SK-N-SH (cell line): ENCODE results near the gene EEFSEC. TPM values are rescaled to one million over a fixed set of nuclear protein-coding genes. Genes with fewer than 3 reads are reported as not detected.

Experiments used
- CTCF ChIA-PET: fragments of 300-600, 350-600 bp; formaldehyde crosslinking; extraction: SDS; loops from one replicate; lab custom pipeline; 2021; lab: Yijun Ruan, JAX
- POLR2A ChIA-PET: fragments of 350-600 bp; sonication (Branson Sonifier 250); formaldehyde crosslinking; extraction: SDS; loops from one replicate; lab custom pipeline; 2020; ENCODE audit warnings: antibody characterized with exemption, inconsistent platforms; lab: Yijun Ruan, JAX
- DNase-seq: peaks from one replicate; pipeline ENCODE4 v3.0.0; 2012
- H2AFZ ChIP-seq: fragments of 200-600 bp; sonication (generic); 2 replicates; pipeline ENCODE4 v1.8.1; 2016; ENCODE audit warnings: antibody characterized with exemption, mild to moderate bottlenecking, low read depth
- H3F3A ChIP-seq: fragments of 200-600 bp; sonication (generic); replicated peaks from 2 replicates; pipeline ENCODE3; 2016; ENCODE audit warnings: antibody characterized with exemption, mild to moderate bottlenecking; ENCODE audit not compliant: insufficient read depth
- H3K27ac ChIP-seq, 2 experiments: fragments of 200-500 bp in 1 of 2; fragments of 200-600 bp in 1 of 2; sonication (Bioruptor generic) in 1 of 2; sonication (generic), shearing (Covaris generic) in 1 of 2; 2 replicates each; pipeline versions ENCODE4 v1.5.1 to v1.6.1; 2014 to 2016; ENCODE audit warnings: low read depth in 2 of 2, inconsistent platforms in 1 of 2, low read length in 1 of 2, mild to moderate bottlenecking in 1 of 2, mixed read lengths in 1 of 2
- H3K27me3 ChIP-seq: fragments of 200-600 bp; sonication (generic), shearing (Covaris generic); 2 replicates; pipeline ENCODE4 v1.6.1; 2016; ENCODE audit warnings: mixed run types; ENCODE audit not compliant: insufficient read depth
- H3K36me3 ChIP-seq, 2 experiments: fragments of 200-500 bp in 1 of 2; fragments of 200-600 bp in 1 of 2; sonication (Bioruptor generic) in 1 of 2; sonication (generic) in 1 of 2; replicated peaks in 1 of 2; 2 replicates each; pipeline versions ENCODE3 to v1.5.1; 2014 to 2016; ENCODE audit warnings: low read length in 1 of 2, mild to moderate bottlenecking in 1 of 2; ENCODE audit not compliant: insufficient read depth in 2 of 2, control insufficient read depth in 1 of 2
- H3K4me1 ChIP-seq, 2 experiments: fragments of 200-500 bp in 1 of 2; fragments of 200-600 bp in 1 of 2; sonication (Bioruptor generic) in 1 of 2; sonication (generic), shearing (Covaris generic) in 1 of 2; 2 replicates each; pipeline versions ENCODE4 v1.5.1 to v1.6.1; 2014 to 2016; ENCODE audit warnings: low read depth in 1 of 2, low read length in 1 of 2, mixed run types in 1 of 2; ENCODE audit not compliant: insufficient read depth in 2 of 2, control insufficient read depth in 1 of 2
- H3K4me2 ChIP-seq: fragments of 200-600 bp; sonication (generic), shearing (Covaris generic); 2 replicates; pipeline ENCODE4 v1.6.1; 2017; ENCODE audit warnings: mixed run types
- H3K4me3 ChIP-seq, 2 experiments: fragments of 200-500 bp in 1 of 2; fragments of 200-600 bp in 1 of 2; sonication (Bioruptor generic) in 1 of 2; sonication (generic), shearing (Covaris generic) in 1 of 2; 2 replicates each; pipeline versions ENCODE4 v1.5.1 to v1.8.1; 2014 to 2016; ENCODE audit warnings: low read depth in 2 of 2, inconsistent platforms in 1 of 2, low read length in 1 of 2, mild to moderate bottlenecking in 1 of 2, mixed read lengths in 1 of 2, moderate library complexity in 1 of 2
- H3K79me2 ChIP-seq: fragments of 200-600 bp; sonication (generic); 2 replicates; pipeline ENCODE4 v1.8.1; 2017; ENCODE audit warnings: mild to moderate bottlenecking; ENCODE audit not compliant: insufficient read depth
- H3K9ac ChIP-seq: fragments of 200-600 bp; sonication (generic); 2 replicates; pipeline ENCODE4 v1.6.1; 2017; ENCODE audit warnings: mixed run types
- H3K9me2 ChIP-seq: fragments of 200-600 bp; sonication (generic); 2 replicates; pipeline ENCODE4 v1.6.1; 2017; ENCODE audit warnings: mixed run types
- H3K9me3 ChIP-seq: fragments of 200-600 bp; sonication (generic); 2 replicates; pipeline ENCODE4 v1.6.1; 2017; ENCODE audit warnings: mixed run types, mild to moderate bottlenecking, moderate library complexity
- H4K20me1 ChIP-seq: fragments of 200-600 bp; sonication (generic); 2 replicates; pipeline ENCODE4 v1.6.1; 2017; ENCODE audit warnings: mild to moderate bottlenecking, mixed run types; ENCODE audit not compliant: insufficient read depth
- CTCF ChIP-seq: fragments of 200-600 bp; sonication (generic); IDR thresholded peaks from 2 replicates; pipeline ENCODE4 v1.6.1; 2017; ENCODE audit warnings: antibody characterized with exemption, mild to moderate bottlenecking, moderate library complexity
- EZH2phosphoT487 ChIP-seq: fragments of 200-600 bp; sonication (generic); IDR thresholded peaks from 2 replicates; pipeline ENCODE4 v1.6.1; 2017; ENCODE audit warnings: low read depth, mixed run types, mild to moderate bottlenecking, antibody characterized with exemption, moderate library complexity, borderline replicate concordance
- FOXJ3 ChIP-seq: sonication (generic); formaldehyde crosslinking; IDR thresholded peaks from 2 replicates; pipeline ENCODE4 v1.5.1; 2020; ENCODE audit warnings: mild to moderate bottlenecking, missing genetic modification reagents
- GATA2 ChIP-seq: sonication (generic); formaldehyde crosslinking; IDR thresholded peaks from 2 replicates; pipeline ENCODE4 v1.5.0; 2020; ENCODE audit warnings: mild to moderate bottlenecking, missing genetic modification reagents
- IRF3 ChIP-seq: fragments of 150-350 bp; IDR thresholded peaks from 2 replicates; pipeline ENCODE4 v1.6.1; 2016; ENCODE audit warnings: mild to moderate bottlenecking, low read depth, low read length
- JUND ChIP-seq: IDR thresholded peaks from 2 replicates; pipeline ENCODE4 v1.4.0; 2012
- MAX ChIP-seq: IDR thresholded peaks from 2 replicates; pipeline ENCODE4 v1.4.0; 2012; ENCODE audit warnings: low read depth
- MEF2A ChIP-seq: IDR thresholded peaks from 2 replicates; pipeline ENCODE4 v1.4.0; 2012; ENCODE audit warnings: low read depth, borderline replicate concordance
- NFIC ChIP-seq: IDR thresholded peaks from 2 replicates; pipeline ENCODE4 v1.4.0; 2012; ENCODE audit warnings: borderline replicate concordance
- POLR2AphosphoS5 ChIP-seq: IDR thresholded peaks from 2 replicates; pipeline ENCODE4 v1.6.1; 2012; ENCODE audit warnings: low read depth, low read length
- RAD21 ChIP-seq: IDR thresholded peaks from 2 replicates; pipeline ENCODE4 v1.6.1; 2012; ENCODE audit warnings: mild to moderate bottlenecking, low read length
- RXRA ChIP-seq: IDR thresholded peaks from 2 replicates; pipeline ENCODE4 v1.4.0; 2012; ENCODE audit warnings: low read depth, mild to moderate bottlenecking, borderline replicate concordance
- SMC3 ChIP-seq: IDR thresholded peaks from 2 replicates; pipeline ENCODE4 v1.6.1; 2012; ENCODE audit warnings: low read depth, low read length, improper control_type of control experiment
- TEAD4 ChIP-seq: IDR thresholded peaks from 2 replicates; pipeline ENCODE4 v1.4.0; 2012; ENCODE audit warnings: mild to moderate bottlenecking, borderline replicate concordance; ENCODE audit not compliant: insufficient read depth
- USF1 ChIP-seq: IDR thresholded peaks from 2 replicates; pipeline ENCODE4 v1.4.0; 2012; ENCODE audit warnings: low read depth, borderline replicate concordance
- WGBS: methylation state at CpG from one replicate; pipeline ENCODE4 v1.1.6; 2017; ENCODE audit warnings: low lambda C conversion rate; 5-methylcytosine and 5-hydroxymethylcytosine counted together
- polyA plus RNA-seq, 3 experiments: library from polyadenylated mRNA; depleted of rRNA; stranded (reverse); fragments of >200 nt; gene quantifications; 2 replicates each; pipeline ENCODE4 v1.2.3, GENCODE V29; 2012

EEFSEC gene
- polyA plus RNA-seq, 1 of the 3 experiments (the other 2 are of a cell fraction), result 12.4 TPM

GRCh38 chr3:128419311-128419710 lies 266.0 kb downstream of the EEFSEC start:
- no peaks in the 10 kb centered on the region for H3K9me3 ChIP-seq
- H4K20me1 ChIP-seq, result no peaks in the 10 kb centered on the region
- no peak overlapping the region for H3K4me3 ChIP-seq
- H3K4me1 ChIP-seq, result peaks cover 0 to 72% of the 10 kb centered on the region in 2 experiments; a peak in 1 of 4 replicates
- no peak overlapping the region for H2AFZ ChIP-seq
- DNase-seq, result no peak
- H3K9me2 ChIP-seq, result no peaks in the 10 kb centered on the region
- ChIA-PET CTCF (interaction anchor here (1.3 kb wide), 1 partner anchor 39 kb away, joined by 3 read pairs; no protein-coding TSS in a partner anchor), POLR2A (no interaction called here)
- no peak overlapping the region for H3K4me2 ChIP-seq
- H3K36me3 ChIP-seq, result no peaks in the 10 kb centered on the region
- WGBS, result 80% methylated on average over 3 of the region's 4 CpGs
- TF ChIP-seq SMC3 (no peak), CTCF (no peak), RAD21 (no peak), TEAD4 (no peak), MAX (no peak), RXRA (no peak), USF1 (no peak), GATA2 (CRISPR knock-in tag) (no peak), NFIC (no peak), EZH2phosphoT487 (no peak), POLR2AphosphoS5 (no peak), IRF3 (no peak)
- H3F3A ChIP-seq, result no peaks in the 10 kb centered on the region
- H3K27me3 ChIP-seq, result no peaks in the 10 kb centered on the region
- H3K9ac ChIP-seq, result no peak overlapping the region
- no peaks in the 10 kb centered on the region for H3K79me2 ChIP-seq
- no peak overlapping the region; a peak in 1 of 4 replicates for H3K27ac ChIP-seq

GRCh38 chr3:128420289-128420688 lies 267.0 kb downstream of the EEFSEC start:
- ChIA-PET POLR2A (interaction anchor here (0.8 kb wide), 1 partner anchor 8 kb away, joined by 3 read pairs; no protein-coding TSS in a partner anchor), CTCF (interaction anchor here (0.7 to 11.3 kb wide), 6 partner anchors 10 to 184 kb away, joined by 3 to 177 read pairs (median 4); no protein-coding TSS in a partner anchor)
- no peak overlapping the region for H3K9ac ChIP-seq
- H3K27me3 ChIP-seq, result no peaks in the 10 kb centered on the region
- H3F3A ChIP-seq, result no peaks in the 10 kb centered on the region
- H2AFZ ChIP-seq, result no peak overlapping the region
- no peaks in the 10 kb centered on the region for H3K36me3 ChIP-seq
- no peak overlapping the region for H3K4me2 ChIP-seq
- H3K9me3 ChIP-seq, result no peaks in the 10 kb centered on the region
- no peaks in the 10 kb centered on the region for H3K79me2 ChIP-seq
- TF ChIP-seq MEF2A (no peak), FOXJ3 (CRISPR knock-in tag) (no peak), EZH2phosphoT487 (no peak), JUND (no peak)
- no peak overlapping the region for H3K4me3 ChIP-seq
- 89% methylated on average over 6 of the region's 7 CpGs for WGBS
- H4K20me1 ChIP-seq, result no peaks in the 10 kb centered on the region
- no peak for DNase-seq
- H3K4me1 ChIP-seq, result peaks cover 0 to 65% of the 10 kb centered on the region in 2 experiments; a peak in 1 of 4 replicates
- H3K9me2 ChIP-seq, result no peaks in the 10 kb centered on the region
- H3K27ac ChIP-seq, result 0 out of 4 replicates have a peak overlapping the region, but pooled peaks of 1 of the 2 experiments have one; percentile 30
